Left lung (tissue), 10 donors: Measurements from ENCODE around the gene ESYT3. TPM values are rescaled to one million over a fixed set of nuclear protein-coding genes. Genes with fewer than 3 reads are reported as not detected.
A peak's percentile ranks its signal among the peaks of the same experiment; 100 is the strongest.
"Not testable (repeated sequence)": the region's sequence is repeated elsewhere in the genome, so short reads cannot be mapped to it uniquely, and the experiment has no call there.

Experiments
- ATAC-seq: fragments of 200-7000 bp; cut with Tn5 transposase; one replicate; pipeline ENCODE4 v1.9.1; 2020; ENCODE audit warnings: moderate library complexity
- DNase-seq, 4 donors: peaks; one replicate each; pipeline ENCODE4 v3.0.0-alpha.2; 2013 to 2020
- H3K27ac ChIP-seq, 2 donors: fragments of 200-600 bp; sonication (generic) in 1 of 2; one replicate each; pipeline versions ENCODE4 v1.5.0 to v1.8.0; 2020 to 2021
- H3K27me3 ChIP-seq, 2 donors: fragments of 200-600 bp; sonication (generic) in 1 of 2; one replicate each; pipeline versions ENCODE4 v1.5.0 to v1.8.0; 2020 to 2021
- H3K36me3 ChIP-seq, 2 donors: fragments of 200-600 bp; sonication (generic) in 1 of 2; one replicate each; pipeline versions ENCODE4 v1.5.0 to v1.8.0; 2020 to 2021
- H3K4me1 ChIP-seq, 2 donors: fragments of 200-600 bp; one replicate each; pipeline ENCODE4 v1.8.0; 2021
- H3K4me3 ChIP-seq, 2 donors: fragments of 200-600 bp; sonication (generic) in 1 of 2; one replicate each; pipeline versions ENCODE4 v1.5.0 to v1.8.0; 2020 to 2021; ENCODE audit warnings: mild to moderate bottlenecking in 1 of 2
- H3K9me3 ChIP-seq, 2 donors: fragments of 200-600 bp; sonication (generic) in 1 of 2; one replicate each; pipeline versions ENCODE4 v1.5.0 to v1.8.0; 2020 to 2021
- CTCF ChIP-seq, 2 donors: fragments of 200-600 bp; sonication (generic) in 1 of 2; IDR thresholded peaks; one replicate each; pipeline versions ENCODE4 v1.5.0 to v1.8.0; 2021; ENCODE audit warnings: antibody characterized with exemption in 2 of 2
- intact Hi-C, 2 donors: fragments of 100-400 bp; cut with DNase I; formaldehyde crosslinking; loops; one replicate each; pipeline versions ENCODE4 v1.11.2 to v1.14.2; 2022
- polyA plus RNA-seq, 6 donors: library from polyadenylated mRNA; unstranded; fragments of 120-200 nt; gene quantifications; one replicate each; pipeline ENCODE4 v1.2.1, GENCODE V29; 2013; ENCODE audit not compliant: insufficient read length in 6 of 6
- total RNA-seq, 2 donors: library from RNA; stranded (reverse); fragmentation: NEBNext Ultra II Directional; extraction: Animal tissue kit (Norgen Biotek cat#: 25700); gene quantifications; one replicate each; pipeline ENCODE4 v1.2.1, GENCODE V29; 2021
- donor health status: DM: no; HTN: yes; CAD: no.
- donor health status: DM: no; HTN: no; CAD: no.

ESYT3 gene
- total and polyA plus RNA-seq, 8 donors, result 18.7 to 44.4 (median 37.4) TPM

GRCh38 chr3:138423316-138423715 lies 11.1 kb upstream of the ESYT3 start:
- H3K27me3 ChIP-seq, result no peaks in the 10 kb centered on the region
- H3K9me3 ChIP-seq, result no peaks in the 10 kb centered on the region
- no peaks in the 10 kb centered on the region for H3K4me1 ChIP-seq
- DNase-seq (no peak), ATAC-seq (no peak)
- intact Hi-C loops, result loop anchor here in 1 of 2 donors (10.0 kb wide), 1 partner anchor 501 kb away; no protein-coding TSS in a partner anchor
- no peak for TF ChIP-seq CTCF (IDR thresholded peaks at IDR 0.05)
- no peaks in the 10 kb centered on the region for H3K36me3 ChIP-seq
- no peak overlapping the region for H3K27ac ChIP-seq
- H3K4me3 ChIP-seq, result no peak overlapping the region

GRCh38 chr3:138424323-138424722 lies 10.1 kb upstream of the ESYT3 start:
- no peak for TF ChIP-seq CTCF (IDR thresholded peaks at IDR 0.05)
- intact Hi-C loops, result loop anchor here in 1 of 2 donors (10.0 kb wide), 1 partner anchor 500 kb away; no protein-coding TSS in a partner anchor
- no peak for ATAC-seq
- Histone ChIP-seq H3K36me3 (no peaks in the 10 kb centered on the region), H3K9me3 (no peaks in the 10 kb centered on the region), H3K4me1 (no peaks in the 10 kb centered on the region), H3K27ac (no peak overlapping the region), H3K4me3 (no peak overlapping the region), H3K27me3 (no peaks in the 10 kb centered on the region)
- DNase-seq, result no peak

- H3K4me3 ChIP-seq, result no peak overlapping the region
- H3K9me3 ChIP-seq, result no peaks in the 10 kb centered on the region
- H3K27ac ChIP-seq, result no peak overlapping the region
- no peaks in the 10 kb centered on the region for H3K4me1 ChIP-seq
- ATAC-seq, result no peak
- H3K27me3 ChIP-seq, result peaks cover 0 to 1% of the 10 kb centered on the region in 2 donors
- no peaks in the 10 kb centered on the region for H3K36me3 ChIP-seq
- TF ChIP-seq CTCF (IDR thresholded peaks at IDR 0.05), result peak; percentile 22 to 24
- intact Hi-C loops, result loop anchor here in 1 of 2 donors (10.0 kb wide), 1 partner anchor 499 kb away; no protein-coding TSS in a partner anchor
- peak in 1 of 4 donors; percentile 20 for DNase-seq
These were observed 8.2 kb upstream of the ESYT3 start for GRCh38 chr3:138426211-138426610.

GRCh38 chr3:138426754-138427153 lies 7.7 kb upstream of the ESYT3 start:
- intact Hi-C loops, result loop anchor here in 1 of 2 donors (10.0 kb wide), 1 partner anchor 498 kb away; no protein-coding TSS in a partner anchor

GRCh38 chr3:138429665-138430064 lies 4.8 kb upstream of the ESYT3 start:
- ATAC-seq (no peak), DNase-seq (no peak)
- Histone ChIP-seq H3K27ac (no peak overlapping the region), H3K4me3 (no peak overlapping the region), H3K9me3 (no peaks in the 10 kb centered on the region), H3K27me3 (peaks cover 7 to 34% of the 10 kb centered on the region in 2 donors), H3K4me1 (peaks cover 4 to 11% of the 10 kb centered on the region in 2 donors), H3K36me3 (no peaks in the 10 kb centered on the region)
- intact Hi-C loops, result loop anchor here in 1 of 2 donors (10.0 kb wide), 1 partner anchor 495 kb away; no protein-coding TSS in a partner anchor
- TF ChIP-seq CTCF (IDR thresholded peaks at IDR 0.05), result no peak

More at GRCh38 chr3:138426754-138427153, 7.7 kb upstream of the ESYT3 start:
- not testable (repeated sequence) for H3K4me3 ChIP-seq, H3K27me3 ChIP-seq, H3K36me3 ChIP-seq, DNase-seq, ATAC-seq, H3K9me3 ChIP-seq, H3K4me1 ChIP-seq, H3K27ac ChIP-seq
